DMS79 treated with DMSO at 0.1 percent for 48 hours (cell line): ENCODE measurements around the gene GPLD1.
"Not testable (repeated sequence)": the region's sequence is repeated elsewhere in the genome, so short reads cannot be mapped to it uniquely, and the experiment has no call there.

Experiments
- DNase-seq: peaks from one replicate; lab custom pipeline; 2025; lab: John Stamatoyannopoulos, UW

GPLD1 gene

GRCh38 chr6:24410622-24411021 is 78.8 kb downstream of the GPLD1 start:
- DNase-seq, result no peak

- DNase-seq, result no peak
Measured at GRCh38 chr6:24408719-24409410, 80.5 kb downstream of the GPLD1 start.

- no peak for DNase-seq
Measured at GRCh38 chr6:24405262-24405661, 84.1 kb downstream of the GPLD1 start.

- DNase-seq, result peak; percentile 15
Measured at GRCh38 chr6:24403501-24403824, 85.9 kb downstream of the GPLD1 start.

GRCh38 chr6:24402697-24403500 is 86.5 kb downstream of the GPLD1 start, which contains the start of gene MRS2:
MRS2 (plus strand) TSS chr6:24402936; CDS start chr6:24403047, 111 bp downstream.
- DNase-seq, result peak; percentile 93

- no peak for DNase-seq
Measured at GRCh38 chr6:24401458-24401857, 87.9 kb downstream of the GPLD1 start.

- not testable (repeated sequence) for DNase-seq
Measured at GRCh38 chr6:24400045-24401039, 89.0 kb downstream of the GPLD1 start.

GRCh38 chr6:24397631-24398030 is 91.7 kb downstream of the GPLD1 start:
- no peak for DNase-seq

GRCh38 chr6:24396824-24397223 is 92.6 kb downstream of the GPLD1 start:
- DNase-seq, result no peak

- no peak for DNase-seq
Measured at GRCh38 chr6:24394780-24395437, 94.5 kb downstream of the GPLD1 start.

- DNase-seq, result no peak
Measured at GRCh38 chr6:24394061-24394779, 95.2 kb downstream of the GPLD1 start.

GRCh38 chr6:24391756-24392405 is 97.5 kb downstream of the GPLD1 start:
- DNase-seq, result no peak

- DNase-seq, result no peak
Measured at GRCh38 chr6:24391208-24391607, 98.2 kb downstream of the GPLD1 start.

GRCh38 chr6:24387818-24388217 is 101.6 kb downstream of the GPLD1 start:
- no peak for DNase-seq

GRCh38 chr6:24385536-24386269 is 103.7 kb downstream of the GPLD1 start:
- no peak for DNase-seq

- DNase-seq, result not testable (repeated sequence)
Measured at GRCh38 chr6:24384369-24385130, 104.8 kb downstream of the GPLD1 start.

GRCh38 chr6:24382891-24383494 is 106.4 kb downstream of the GPLD1 start:
- DNase-seq, result not testable (repeated sequence)

- no peak for DNase-seq
Measured at GRCh38 chr6:24382220-24382540, 107.2 kb downstream of the GPLD1 start.
